GM23338 (cell line): Measurements from ENCODE around the gene IFNB1.

Experiments used
- CREB1 ChIP-seq: fragments of 250-450 bp; sonication (Bioruptor Pico); IDR thresholded peaks from 2 replicates; pipeline ENCODE4 v1.5.0; 2020; ENCODE audit warnings: low read depth, mild to moderate bottlenecking, moderate library complexity
- EZH2 ChIP-seq: fragments of 200-600 bp; sonication (generic); IDR thresholded peaks from one replicate; pipeline ENCODE4 v1.8.0; 2017; ENCODE audit warnings: antibody characterized with exemption, mild to moderate bottlenecking, low read depth; ENCODE audit not compliant: unreplicated experiment
- POLR2AphosphoS5 ChIP-seq: IDR thresholded peaks from 2 replicates; pipeline ENCODE4 v1.6.1; 2016; ENCODE audit warnings: antibody characterized with exemption, low read depth
- TF ChIP-seq, protein P1 (sequence below), 2 experiments: fragments of 200-600 bp in 1 of 2; sonication (generic) in 1 of 2; conservative IDR thresholded peaks; 2 replicates each; pipeline versions ENCODE4 v1.5.1 to v1.6.1; 2016 to 2017; ENCODE audit warnings: antibody characterized with exemption in 2 of 2, low read depth in 2 of 2, mild to moderate bottlenecking in 2 of 2, moderate library complexity in 1 of 2
- TF ChIP-seq, protein P2 (sequence below): IDR thresholded peaks from one replicate; pipeline ENCODE4 v1.6.1; 2018; ENCODE audit warnings: antibody characterized with exemption; ENCODE audit not compliant: unreplicated experiment

DNA sequence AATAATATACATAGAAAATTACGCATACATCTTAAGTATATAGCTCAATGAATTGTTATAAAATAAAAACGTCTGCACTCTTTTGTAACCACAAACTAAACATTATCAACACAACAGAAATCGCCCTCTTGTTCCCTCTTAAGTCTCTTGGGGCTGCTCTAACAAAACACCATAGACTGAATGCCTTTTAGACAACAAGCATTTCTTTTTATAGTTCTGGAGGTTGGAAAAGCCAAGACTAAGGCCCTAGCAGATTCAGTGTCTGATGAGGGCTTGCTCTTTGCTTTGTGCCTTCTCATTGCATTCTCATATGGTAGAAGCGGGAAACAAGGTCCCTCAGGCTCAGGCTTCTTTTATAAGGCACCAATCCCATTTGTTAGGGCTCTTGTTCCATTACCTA, 4.9 kb upstream of the IFNB1 start:
- TF ChIP-seq, protein P1, sequence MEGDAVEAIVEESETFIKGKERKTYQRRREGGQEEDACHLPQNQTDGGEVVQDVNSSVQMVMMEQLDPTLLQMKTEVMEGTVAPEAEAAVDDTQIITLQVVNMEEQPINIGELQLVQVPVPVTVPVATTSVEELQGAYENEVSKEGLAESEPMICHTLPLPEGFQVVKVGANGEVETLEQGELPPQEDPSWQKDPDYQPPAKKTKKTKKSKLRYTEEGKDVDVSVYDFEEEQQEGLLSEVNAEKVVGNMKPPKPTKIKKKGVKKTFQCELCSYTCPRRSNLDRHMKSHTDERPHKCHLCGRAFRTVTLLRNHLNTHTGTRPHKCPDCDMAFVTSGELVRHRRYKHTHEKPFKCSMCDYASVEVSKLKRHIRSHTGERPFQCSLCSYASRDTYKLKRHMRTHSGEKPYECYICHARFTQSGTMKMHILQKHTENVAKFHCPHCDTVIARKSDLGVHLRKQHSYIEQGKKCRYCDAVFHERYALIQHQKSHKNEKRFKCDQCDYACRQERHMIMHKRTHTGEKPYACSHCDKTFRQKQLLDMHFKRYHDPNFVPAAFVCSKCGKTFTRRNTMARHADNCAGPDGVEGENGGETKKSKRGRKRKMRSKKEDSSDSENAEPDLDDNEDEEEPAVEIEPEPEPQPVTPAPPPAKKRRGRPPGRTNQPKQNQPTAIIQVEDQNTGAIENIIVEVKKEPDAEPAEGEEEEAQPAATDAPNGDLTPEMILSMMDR (conservative IDR thresholded peaks at IDR 0.05; ENCODE audit: low read depth in 2 of 2) = no peak
- TF ChIP-seq EZH2 (no peak), CREB1 (CRISPR knock-in tag) (no peak), POLR2AphosphoS5 (no peak)
- TF ChIP-seq, protein P2, sequence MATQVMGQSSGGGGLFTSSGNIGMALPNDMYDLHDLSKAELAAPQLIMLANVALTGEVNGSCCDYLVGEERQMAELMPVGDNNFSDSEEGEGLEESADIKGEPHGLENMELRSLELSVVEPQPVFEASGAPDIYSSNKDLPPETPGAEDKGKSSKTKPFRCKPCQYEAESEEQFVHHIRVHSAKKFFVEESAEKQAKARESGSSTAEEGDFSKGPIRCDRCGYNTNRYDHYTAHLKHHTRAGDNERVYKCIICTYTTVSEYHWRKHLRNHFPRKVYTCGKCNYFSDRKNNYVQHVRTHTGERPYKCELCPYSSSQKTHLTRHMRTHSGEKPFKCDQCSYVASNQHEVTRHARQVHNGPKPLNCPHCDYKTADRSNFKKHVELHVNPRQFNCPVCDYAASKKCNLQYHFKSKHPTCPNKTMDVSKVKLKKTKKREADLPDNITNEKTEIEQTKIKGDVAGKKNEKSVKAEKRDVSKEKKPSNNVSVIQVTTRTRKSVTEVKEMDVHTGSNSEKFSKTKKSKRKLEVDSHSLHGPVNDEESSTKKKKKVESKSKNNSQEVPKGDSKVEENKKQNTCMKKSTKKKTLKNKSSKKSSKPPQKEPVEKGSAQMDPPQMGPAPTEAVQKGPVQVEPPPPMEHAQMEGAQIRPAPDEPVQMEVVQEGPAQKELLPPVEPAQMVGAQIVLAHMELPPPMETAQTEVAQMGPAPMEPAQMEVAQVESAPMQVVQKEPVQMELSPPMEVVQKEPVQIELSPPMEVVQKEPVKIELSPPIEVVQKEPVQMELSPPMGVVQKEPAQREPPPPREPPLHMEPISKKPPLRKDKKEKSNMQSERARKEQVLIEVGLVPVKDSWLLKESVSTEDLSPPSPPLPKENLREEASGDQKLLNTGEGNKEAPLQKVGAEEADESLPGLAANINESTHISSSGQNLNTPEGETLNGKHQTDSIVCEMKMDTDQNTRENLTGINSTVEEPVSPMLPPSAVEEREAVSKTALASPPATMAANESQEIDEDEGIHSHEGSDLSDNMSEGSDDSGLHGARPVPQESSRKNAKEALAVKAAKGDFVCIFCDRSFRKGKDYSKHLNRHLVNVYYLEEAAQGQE = no peak
